BE2C (cell line): ENCODE results near the gene ATP13A1.

Experiments used
- DNase-seq: peaks from one replicate; pipeline ENCODE4 v3.0.0-alpha.2; 2020
- H3K27me3 ChIP-seq: fragments of 250-450 bp; sonication (Bioruptor Pico); 2 replicates; pipeline ENCODE4 v1.5.1; 2020; ENCODE audit warnings: mild to moderate bottlenecking
- H3K36me3 ChIP-seq: fragments of 250-450 bp; sonication (Bioruptor Pico); 2 replicates; pipeline ENCODE4 v1.5.1; 2020; ENCODE audit warnings: mild to moderate bottlenecking
- H3K4me1 ChIP-seq: fragments of 250-450 bp; sonication (Bioruptor Pico); 2 replicates; pipeline ENCODE4 v1.5.1; 2020
- H3K4me3 ChIP-seq: 2 replicates; pipeline ENCODE4 v1.5.1; 2011; ENCODE audit warnings: low read depth, low read length
- H3K9me3 ChIP-seq: fragments of 250-450 bp; sonication (Bioruptor Pico); 2 replicates; pipeline ENCODE4 v1.5.1; 2020
- CTCF ChIP-seq: IDR thresholded peaks from 2 replicates; pipeline ENCODE4 v1.5.1; 2012; ENCODE audit warnings: mild to moderate bottlenecking, low read depth, low read length

Gene ATP13A1

GRCh38 chr19:19679176-19680073 is 15.9 kb upstream of the ATP13A1 start:
- TF ChIP-seq CTCF, result no peak
- H3K9me3 ChIP-seq, result peaks cover 3% of the 10 kb centered on the region; the same call in 1 of the 2 replicates
- H3K4me3 ChIP-seq, result no peak overlapping the region
- no peaks in the 10 kb centered on the region for H3K4me1 ChIP-seq
- H3K36me3 ChIP-seq, result peaks cover 23% of the 10 kb centered on the region
- no peaks in the 10 kb centered on the region for H3K27me3 ChIP-seq
- no peak for DNase-seq

- no peak for TF ChIP-seq CTCF
- no peaks in the 10 kb centered on the region for H3K27me3 ChIP-seq
- peaks cover 23% of the 10 kb centered on the region for H3K36me3 ChIP-seq
- H3K4me3 ChIP-seq, result no peak overlapping the region
- peaks cover 3% of the 10 kb centered on the region; the same call in 1 of the 2 replicates for H3K9me3 ChIP-seq
- no peaks in the 10 kb centered on the region for H3K4me1 ChIP-seq
- no peak for DNase-seq
Observed at GRCh38 chr19:19677579-19677978, 14.1 kb upstream of the ATP13A1 start.

- H3K36me3 ChIP-seq, result peaks cover 13% of the 10 kb centered on the region
- peaks cover 3% of the 10 kb centered on the region; the same call in 1 of the 2 replicates for H3K9me3 ChIP-seq
- no peak overlapping the region for H3K4me3 ChIP-seq
- no peaks in the 10 kb centered on the region for H3K27me3 ChIP-seq
- TF ChIP-seq CTCF, result no peak
- DNase-seq, result no peak
- H3K4me1 ChIP-seq, result no peaks in the 10 kb centered on the region
Observed at GRCh38 chr19:19674315-19674714, 10.8 kb upstream of the ATP13A1 start.

GRCh38 chr19:19672816-19673215 is 9.3 kb upstream of the ATP13A1 start:
- Histone ChIP-seq H3K9me3 (no peaks in the 10 kb centered on the region), H3K4me1 (no peaks in the 10 kb centered on the region), H3K4me3 (no peak overlapping the region), H3K27me3 (no peaks in the 10 kb centered on the region), H3K36me3 (peaks cover 5% of the 10 kb centered on the region; the same call in 1 of the 2 replicates)
- no peak for DNase-seq
- TF ChIP-seq CTCF, result no peak

- Histone ChIP-seq H3K9me3 (no peaks in the 10 kb centered on the region), H3K27me3 (no peaks in the 10 kb centered on the region), H3K4me1 (no peaks in the 10 kb centered on the region), H3K4me3 (no peak overlapping the region), H3K36me3 (no peaks in the 10 kb centered on the region)
- DNase-seq, result no peak
- no peak for TF ChIP-seq CTCF
Observed at GRCh38 chr19:19670070-19670551, 6.6 kb upstream of the ATP13A1 start.
